Astrocyte of the cerebellum (primary cell): ENCODE results near the gene CACNA1D.

ENCODE experiments used
- DNase-seq: peaks from one replicate; pipeline ENCODE4 v3.0.0-alpha.2; 2011; ENCODE audit warnings: low read depth
- H3K4me3 ChIP-seq: 2 replicates; pipeline ENCODE4 v1.5.1; 2011; ENCODE audit warnings: mild to moderate bottlenecking, low read depth, low read length, moderate library complexity
- CTCF ChIP-seq: IDR thresholded peaks from 2 replicates; pipeline ENCODE4 v1.5.1; 2012; ENCODE audit warnings: low read length, low read depth, moderate library complexity, mild to moderate bottlenecking; ENCODE audit errors: missing control alignments
- in situ Hi-C: cut with HindIII; loops from 2 replicates; pipeline ENCODE4 v1.10.0; 2017; ENCODE audit warnings: low sequenced_read_pairs

The CACNA1D gene

DNA sequence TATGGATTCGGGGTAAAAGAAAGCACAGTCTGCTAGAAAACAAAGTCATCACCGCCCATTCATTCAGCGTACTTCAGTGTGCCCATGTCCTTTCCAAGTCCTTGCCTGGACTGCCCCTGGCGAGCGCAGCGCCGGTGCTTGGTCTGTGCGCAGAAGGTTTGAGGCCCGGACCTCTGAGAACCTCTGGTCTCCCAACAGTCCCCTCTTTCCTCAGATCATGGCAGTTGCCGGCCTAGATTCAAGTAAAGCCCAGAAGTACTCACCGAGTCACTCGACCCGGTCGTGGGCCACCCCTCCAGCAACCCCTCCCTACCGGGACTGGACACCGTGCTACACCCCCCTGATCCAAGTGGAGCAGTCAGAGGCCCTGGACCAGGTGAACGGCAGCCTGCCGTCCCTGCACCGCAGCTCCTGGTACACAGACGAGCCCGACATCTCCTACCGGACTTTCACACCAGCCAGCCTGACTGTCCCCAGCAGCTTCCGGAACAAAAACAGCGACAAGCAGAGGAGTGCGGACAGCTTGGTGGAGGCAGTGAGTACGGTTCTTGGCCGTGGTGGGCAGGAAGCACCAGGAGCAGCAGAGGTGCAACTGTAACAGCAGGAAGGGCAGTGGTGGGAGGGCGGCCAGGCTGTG is 315.5 kb downstream of the CACNA1D start:
- no peak for TF ChIP-seq CTCF
- no peak for DNase-seq
- H3K4me3 ChIP-seq, result no peak overlapping the region
- in situ Hi-C loops, result no loop called here

- no peak for TF ChIP-seq CTCF
- no peak for DNase-seq
- in situ Hi-C loops, result no loop called here
- no peak overlapping the region for H3K4me3 ChIP-seq
These were observed 316.9 kb downstream of the CACNA1D start for GRCh38 chr3:53811143-53811927.

GRCh38 chr3:53812434-53812833 is 318.0 kb downstream of the CACNA1D start:
- in situ Hi-C loops, result no loop called here
- H3K4me3 ChIP-seq, result no peak overlapping the region
- no peak for TF ChIP-seq CTCF
- DNase-seq, result no peak

GRCh38 chr3:53813229-53813628 is 318.8 kb downstream of the CACNA1D start:
- no peak for TF ChIP-seq CTCF
- in situ Hi-C loops, result no loop called here
- DNase-seq, result no peak
- H3K4me3 ChIP-seq, result no peak overlapping the region

GRCh38 chr3:53813876-53814275 is 319.5 kb downstream of the CACNA1D start:
- TF ChIP-seq CTCF, result no peak
- H3K4me3 ChIP-seq, result no peak overlapping the region
- in situ Hi-C loops, result no loop called here
- no peak for DNase-seq

DNA sequence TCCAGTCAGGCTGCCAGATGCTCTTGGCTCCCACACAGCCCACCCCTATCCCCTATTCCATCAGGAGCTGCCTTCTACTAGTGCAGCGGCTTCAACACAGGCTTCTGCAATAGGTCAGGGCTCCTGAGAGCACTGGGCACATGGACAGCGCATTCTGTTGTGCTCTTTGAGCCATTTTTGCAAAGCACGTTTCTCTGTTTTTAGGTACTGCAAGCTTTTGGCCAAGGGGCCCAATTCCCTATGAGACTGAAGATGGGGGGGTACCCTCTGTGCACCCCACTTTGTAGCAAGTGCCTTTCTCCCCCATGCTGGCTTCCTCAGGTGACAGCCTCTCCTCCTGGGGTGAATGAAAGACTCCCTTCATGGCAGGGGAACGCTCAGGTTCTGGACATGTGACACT is 320.7 kb downstream of the CACNA1D start:
- no peak for TF ChIP-seq CTCF
- no peak overlapping the region for H3K4me3 ChIP-seq
- in situ Hi-C loops, result no loop called here
- DNase-seq, result no peak
